Measurements from ENCODE around the gene CTNNB1. TPM values are rescaled to one million over a fixed set of nuclear protein-coding genes. Genes with fewer than 3 reads are reported as not detected.

CTNNB1 gene
- total and polyA plus RNA-seq, 2 of the 8 experiments (the other 6 are each of a cell fraction or from before 2014, with no cell fraction given): 356 to 579 TPM

GRCh38 chr3:41234823-41235721, 35.8 kb downstream of the CTNNB1 start:
- no peak overlapping the region for H3K4ac ChIP-seq (replicated peaks; ENCODE audit: insufficient read length, low read depth, low read length)
- no peak overlapping the region for H3K56ac ChIP-seq (replicated peaks; ENCODE audit: insufficient read length, low read depth, low read length)
- H4K20me1 ChIP-seq (replicated peaks in 1 of 2; ENCODE audit: control insufficient read depth in 1 of 2, insufficient read depth in 2 of 2, low read length in 2 of 2): peaks cover 2 to 14% of the 10 kb centered on the region in 2 experiments
- no peak overlapping the region for H2BK12ac ChIP-seq (ENCODE audit: low read depth, low read length)
- no peak overlapping the region; the same call in 1 of the 2 replicates for H3K18ac ChIP-seq (ENCODE audit: extremely low read depth, low read length)
- no peak overlapping the region for H2AFZ ChIP-seq (ENCODE audit: low read length)
- H4K5ac ChIP-seq (ENCODE audit: insufficient read length, low read depth, low read length): no peak overlapping the region
- no peak overlapping the region for H3K23ac ChIP-seq (ENCODE audit: insufficient read length)
- no peak overlapping the region for H2BK120ac ChIP-seq (replicated peaks; ENCODE audit: low read depth, low read length)
- peaks cover 0 to 11% (median 5%) of the 10 kb centered on the region in 4 experiments; a peak in 4 of 7 replicates for H3K4me1 ChIP-seq (replicated peaks in 1 of 4; ENCODE audit: control insufficient read depth in 3 of 4, insufficient read depth in 4 of 4, low read length in 3 of 4)
- peaks cover 0 to 15% of the 10 kb centered on the region in 2 experiments; a peak in 2 of 4 replicates for H3K79me2 ChIP-seq (ENCODE audit: control insufficient read depth in 1 of 2, insufficient read depth in 2 of 2, low read length in 2 of 2)
- no peak overlapping the region for H2BK15ac ChIP-seq (ENCODE audit: low read length)
- 77% methylated on average over 6 of the region's 6 CpGs; no CpG with 5 or more reads in 1 of the 2 experiments for WGBS, 2 experiments (ENCODE audit: extremely low coverage in 1 of 2, insufficient coverage in 1 of 2, insufficient read length in 1 of 2, insufficient replicate concordance in 2 of 2, low coverage in 1 of 2, low lambda C conversion rate in 2 of 2, missing lambda C conversion rate in 1 of 2)
- no peak overlapping the region for H3K27ac ChIP-seq (ENCODE audit: low read depth, low read length)
- H3K4me2 ChIP-seq (ENCODE audit: insufficient read depth in 1 of 2, low read depth in 2 of 2, low read length in 2 of 2): 0 out of 4 replicates have a peak overlapping the region, but pooled peaks of 1 of the 2 experiments have one; percentile 36
- 0 out of 2 replicates have a peak, but pooled peaks cover 2% of the 10 kb centered on the region for H3K79me1 ChIP-seq (ENCODE audit: low read depth, low read length)
- no peak overlapping the region for H3K14ac ChIP-seq (ENCODE audit: insufficient read length)
- no peak overlapping the region for H2BK20ac ChIP-seq (ENCODE audit: low read length)
- H2AK5ac ChIP-seq (ENCODE audit: low read depth, low read length): no peak overlapping the region
- ChIA-PET CTCF (ENCODE audit: partially characterized antibody) (interaction anchor here (1.2 to 1.5 kb wide), 3 partner anchors 9 to 13 kb away, joined by 3 to 6 read pairs (median 3); no protein-coding TSS in a partner anchor), POLR2A (ENCODE audit: partially characterized antibody) (interaction anchor here (1.3 to 1.9 kb wide), 2 partner anchors 36 kb away, joined by 4 to 5 read pairs; partner anchors contain the start of gene CTNNB1)
- H3K9ac ChIP-seq (replicated peaks in 1 of 4; ENCODE audit: extremely low read depth in 1 of 4, low read depth in 3 of 4, low read length in 3 of 4): no peak overlapping the region
- DNase-seq (ENCODE audit: low read depth in 1 of 2, low spot score in 2 of 2) (no peak), FAIRE-seq (no peak)
- H3K36me3 ChIP-seq (ENCODE audit: control insufficient read depth in 2 of 4, insufficient read depth in 4 of 4, low read length in 3 of 4): peaks cover 39 to 97% (median 63%) of the 10 kb centered on the region in 4 experiments
- no peak overlapping the region for H2BK5ac ChIP-seq (ENCODE audit: low read depth, low read length)
- peak overlapping the region in 1 of 4 experiments; percentile 25; a peak in 1 of 8 replicates for H3K4me3 ChIP-seq (ENCODE audit: extremely low read depth in 1 of 4, insufficient read depth in 2 of 4, low read depth in 3 of 4, low read length in 4 of 4)
- H3K9me3 ChIP-seq (ENCODE audit: insufficient read depth in 2 of 2, low read depth in 1 of 2, low read length in 1 of 2): no peaks in the 10 kb centered on the region
- no peak overlapping the region for H4K8ac ChIP-seq (ENCODE audit: extremely low read depth, insufficient read depth, low read length)
- no peaks in the 10 kb centered on the region for H3K23me2 ChIP-seq (ENCODE audit: low read depth, low read length)
- H4K91ac ChIP-seq (replicated peaks; ENCODE audit: insufficient read length, low read length): no peak overlapping the region
- H3K27me3 ChIP-seq (replicated peaks in 1 of 4; ENCODE audit: control insufficient read depth in 3 of 4, extremely low read depth in 1 of 4, insufficient read depth in 3 of 4, low read length in 3 of 4): no peaks in the 10 kb centered on the region
- no peak for TF ChIP-seq ATF3 (IDR thresholded peaks at IDR 0.05; ENCODE audit: insufficient read depth, low read depth, low read length)
- no peak for TF ChIP-seq ASH2L (IDR thresholded peaks at IDR 0.05; ENCODE audit: low read length)
- no peak for TF ChIP-seq SIN3A (conservative IDR thresholded peaks at IDR 0.05 in 1 of 2, IDR thresholded peaks at IDR 0.05 in 1 of 2; ENCODE audit: low read depth in 1 of 2, low read length in 2 of 2)

Data from H1 (cell line).